GM08714 (cell line): Measurements from ENCODE around the gene C16orf74.

Source experiments
- H3K4me3 ChIP-seq: fragments of 200-500 bp; sonication (Bioruptor generic); 2 replicates; pipeline ENCODE4 v1.5.1; 2014; ENCODE audit warnings: mild to moderate bottlenecking, low read length, inconsistent platforms
- ZNF274 ChIP-seq: IDR thresholded peaks from 2 replicates; pipeline ENCODE4 v1.6.1; 2012; ENCODE audit warnings: mild to moderate bottlenecking, low read depth, low read length

The C16orf74 gene

GRCh38 chr16:85738923-85739715 lies 11.8 kb downstream of the C16orf74 start:
- TF ChIP-seq ZNF274: no peak
- H3K4me3 ChIP-seq: no peak overlapping the region

GRCh38 chr16:85736921-85737320 lies 14.0 kb downstream of the C16orf74 start:
- no peak for TF ChIP-seq ZNF274
- H3K4me3 ChIP-seq: no peak overlapping the region

GRCh38 chr16:85735946-85736345 lies 14.9 kb downstream of the C16orf74 start:
- H3K4me3 ChIP-seq: no peak overlapping the region
- TF ChIP-seq ZNF274: no peak

DNA sequence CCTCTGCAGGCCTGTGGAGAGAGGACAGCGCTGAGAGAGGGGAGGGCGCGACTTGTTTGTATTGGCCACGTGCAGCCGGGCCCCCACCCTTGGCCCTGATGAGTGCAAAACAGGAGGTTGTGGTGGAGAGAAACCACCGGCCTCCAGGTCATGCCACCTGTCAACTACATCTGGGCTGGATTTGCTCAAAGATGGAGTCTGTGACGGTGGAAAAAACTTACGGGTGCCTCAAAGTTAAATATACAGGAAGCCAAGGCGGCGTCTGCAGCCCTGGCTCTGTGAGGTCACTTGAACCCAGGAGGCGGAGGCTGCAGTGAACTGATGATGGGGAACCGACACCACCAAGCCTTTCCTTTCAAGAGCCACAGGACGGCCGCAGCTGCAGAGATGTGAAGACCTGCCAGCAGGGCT lies 15.7 kb downstream of the C16orf74 start:
- TF ChIP-seq ZNF274: no peak
- H3K4me3 ChIP-seq: no peak overlapping the region

- TF ChIP-seq ZNF274: no peak
- H3K4me3 ChIP-seq: no peak overlapping the region
These were observed 16.4 kb downstream of the C16orf74 start for GRCh38 chr16:85734311-85735017.

- H3K4me3 ChIP-seq: no peak overlapping the region
- TF ChIP-seq ZNF274: no peak
These were observed 17.1 kb downstream of the C16orf74 start for GRCh38 chr16:85733839-85734170.

GRCh38 chr16:85733155-85733838 lies 17.6 kb downstream of the C16orf74 start:
- H3K4me3 ChIP-seq: no peak overlapping the region
- TF ChIP-seq ZNF274: no peak

DNA sequence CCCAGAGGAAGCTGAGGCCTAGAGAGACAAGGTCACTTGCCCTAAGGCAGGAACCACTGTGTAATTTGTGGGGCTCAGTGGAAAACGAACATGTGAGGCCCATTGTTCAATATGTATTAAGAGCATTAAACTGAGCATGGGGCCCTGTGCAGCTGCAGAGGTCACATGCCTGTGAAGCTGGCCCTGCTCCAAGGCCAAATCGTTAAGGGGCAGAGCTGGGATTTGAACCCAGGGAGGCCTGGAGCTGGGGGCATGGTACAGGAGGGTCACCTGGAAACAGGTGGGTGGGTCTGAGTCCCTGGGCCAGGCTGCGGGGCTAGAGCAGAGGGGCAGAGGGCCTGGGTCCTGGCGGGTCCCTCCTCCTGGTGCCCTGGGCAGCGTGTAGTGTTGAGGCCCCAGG lies 19.7 kb downstream of the C16orf74 start:
- no peak overlapping the region for H3K4me3 ChIP-seq
- no peak for TF ChIP-seq ZNF274

GRCh38 chr16:85730186-85730465 lies 20.8 kb downstream of the C16orf74 start:
- H3K4me3 ChIP-seq: no peak overlapping the region
- TF ChIP-seq ZNF274: no peak

- no peak for TF ChIP-seq ZNF274
- no peak overlapping the region for H3K4me3 ChIP-seq
These were observed 21.3 kb downstream of the C16orf74 start for GRCh38 chr16:85729452-85730185.

DNA sequence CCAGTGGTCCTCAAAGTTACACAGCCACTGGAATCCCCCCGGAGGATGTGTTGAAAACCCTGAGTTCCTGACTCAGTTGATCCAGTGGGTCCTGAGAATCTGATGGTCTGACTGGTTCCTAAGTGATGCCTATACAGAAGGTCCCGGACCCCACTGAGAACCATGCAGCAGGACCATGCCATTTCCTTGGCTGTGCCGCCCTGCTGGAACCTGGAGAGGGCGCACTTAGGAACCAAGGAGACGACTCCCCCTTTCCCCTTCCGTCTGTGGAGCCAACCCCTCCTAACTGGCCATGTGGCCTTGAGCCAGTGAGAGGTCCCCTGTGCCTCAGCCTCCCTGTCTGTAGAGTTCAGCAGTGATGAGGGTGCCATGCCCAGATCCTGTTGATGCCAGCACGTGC lies 22.0 kb downstream of the C16orf74 start:
- no peak for TF ChIP-seq ZNF274
- no peak overlapping the region for H3K4me3 ChIP-seq

GRCh38 chr16:85724936-85725335 lies 26.0 kb downstream of the C16orf74 start:
- no peak overlapping the region for H3K4me3 ChIP-seq
- no peak for TF ChIP-seq ZNF274

- H3K4me3 ChIP-seq: no peak overlapping the region
- no peak for TF ChIP-seq ZNF274
These were observed 26.6 kb downstream of the C16orf74 start for GRCh38 chr16:85724126-85724879.

DNA sequence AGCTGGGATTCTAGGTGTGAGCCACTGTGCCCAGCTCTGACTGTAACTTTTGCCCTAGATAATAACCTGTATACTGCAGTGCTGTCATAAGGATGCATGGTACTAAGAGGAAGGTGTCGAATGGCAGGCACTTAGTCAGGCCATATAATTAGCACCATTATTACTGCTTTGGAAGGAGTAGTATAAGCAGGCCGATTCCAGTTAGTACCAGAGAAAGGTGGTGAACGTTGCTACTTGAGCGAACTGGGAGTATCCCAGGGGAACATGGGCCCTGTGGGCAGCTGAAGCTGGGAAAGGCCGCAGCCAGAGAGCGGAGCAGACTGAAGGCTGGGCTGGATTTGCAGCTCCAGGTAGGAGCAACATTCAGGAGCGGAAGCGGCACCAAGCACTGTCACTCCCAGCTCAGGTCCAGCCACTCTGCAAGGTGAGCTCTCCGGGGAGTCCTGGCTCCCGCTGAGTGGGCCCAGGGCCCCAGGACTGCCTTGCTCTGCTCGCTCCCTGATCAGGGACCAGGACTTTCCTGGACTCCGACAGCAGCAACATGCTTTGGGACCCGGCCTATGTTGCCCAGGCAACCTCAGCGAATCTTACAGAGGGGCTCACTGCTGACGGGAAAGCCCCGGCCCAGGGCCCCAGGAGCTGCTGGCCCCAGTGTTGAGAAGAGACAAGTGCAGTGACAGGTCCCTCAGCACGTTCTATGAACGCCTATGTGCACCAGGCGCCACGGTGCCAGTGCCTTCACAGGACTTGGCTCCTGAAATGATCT lies 28.6 kb downstream of the C16orf74 start:
- H3K4me3 ChIP-seq: no peak overlapping the region
- TF ChIP-seq ZNF274: no peak
